Activated CD8-positive, alpha-beta memory T cell treated with anti-CD3 and anti-CD28 coated beads for 36 hours (primary cell): Measurements from ENCODE around the gene CCDC116. TPM values are rescaled to one million over a fixed set of nuclear protein-coding genes. Genes with fewer than 3 reads are reported as not detected.
"Not testable (repeated sequence)": the region's sequence is repeated elsewhere in the genome, so short reads cannot be mapped to it uniquely, and the experiment has no call there.

Experiments
- CTCF ChIA-PET: fragments of 350-600 bp; sonication (Branson Sonifier 250); formaldehyde crosslinking; loops from one replicate; lab custom pipeline; 2021; ENCODE audit warnings: antibody characterized with exemption; lab: Charles Lee
- POLR2A ChIA-PET: fragments of 350-600 bp; sonication (Branson Sonifier 250); formaldehyde crosslinking; loops from one replicate; lab custom pipeline; 2021; ENCODE audit warnings: antibody characterized with exemption; lab: Charles Lee
- total RNA-seq, 2 experiments: library from RNA; stranded (reverse); gene quantifications; one replicate each; pipeline ENCODE4 v1.2.3, GENCODE V29; 2021

The CCDC116 gene, protein sequence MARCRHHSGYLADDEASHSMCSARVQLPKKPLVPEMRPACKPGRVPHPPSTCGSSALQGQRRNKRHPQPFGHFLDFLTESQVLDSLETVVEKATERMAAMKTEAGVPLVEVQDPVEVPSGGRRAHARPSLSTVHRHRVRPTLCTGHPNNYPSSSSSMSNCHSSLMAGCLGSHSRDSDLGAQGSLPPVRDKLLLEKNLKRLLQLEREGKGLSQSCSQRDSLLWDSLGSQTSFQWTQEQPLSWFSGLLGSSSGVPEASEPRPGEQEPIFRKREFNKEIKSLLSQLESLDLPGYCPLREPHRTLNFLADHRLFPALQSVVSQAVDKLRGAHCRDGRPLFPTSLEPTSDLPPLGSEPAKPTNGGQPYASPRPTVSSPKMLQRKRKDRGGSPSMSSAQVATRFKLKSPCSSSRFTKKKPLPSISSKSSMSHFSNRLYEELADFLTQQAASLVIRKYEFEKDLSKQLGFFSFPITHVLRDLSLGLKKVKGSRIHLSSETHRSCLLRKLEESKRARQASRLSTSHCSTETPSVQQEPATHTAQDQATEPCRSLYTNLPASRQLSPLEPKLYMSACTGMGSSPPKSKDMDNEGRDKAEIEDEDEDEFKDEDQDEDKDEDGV
- total RNA-seq, result under 1 TPM; 0.21 to 0.25 TPM

DNA sequence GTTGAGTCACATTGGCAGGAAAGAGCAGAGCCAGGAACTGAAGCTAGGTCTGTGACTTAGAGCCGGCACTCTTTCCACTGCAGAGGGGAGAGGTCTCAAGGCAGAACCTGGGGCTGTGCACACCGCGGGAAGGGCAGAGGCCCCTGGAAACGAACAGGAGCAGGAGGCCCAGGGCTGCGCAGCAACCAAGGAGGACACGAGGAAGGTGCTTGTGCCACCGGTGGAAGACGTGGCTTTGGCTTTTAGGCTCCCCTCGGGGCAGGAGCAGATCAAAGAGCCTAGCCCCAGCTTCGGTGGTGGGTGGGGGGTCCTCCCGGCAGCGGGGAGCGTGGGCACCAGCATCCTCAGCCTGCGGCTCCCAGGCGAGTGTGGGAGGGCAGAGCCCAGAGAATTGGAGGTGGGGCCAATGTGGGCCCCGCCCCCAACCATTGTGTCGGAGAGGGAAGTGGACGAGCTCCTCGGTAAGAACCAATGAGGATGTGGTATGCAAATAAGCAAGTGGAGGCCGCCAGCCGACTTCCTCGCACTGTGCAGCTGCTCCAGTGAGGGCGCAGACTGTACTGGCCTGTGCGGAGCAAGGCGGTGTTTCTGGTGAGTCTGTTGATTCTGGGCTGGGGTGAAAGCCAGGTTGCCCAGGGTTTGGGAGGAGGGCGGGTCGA is at the start of gene CCDC116:
Gene CCDC116 (plus strand): TSS at position 524 of the 659 bp plus-strand sequence. CDS start 422 bp downstream, outside the sequence.
- ChIA-PET CTCF (interaction anchor here (0.8 to 1.3 kb wide), 4 partner anchors 9 to 16 kb away, joined by 3 to 7 read pairs (median 4); partner anchors contain the start of gene SDF2L1), POLR2A (interaction anchor here (1.3 to 7.1 kb wide), 2 partner anchors 10 to 63 kb away, joined by 7 to 84 read pairs; partner anchors contain the start of gene SDF2L1)

DNA sequence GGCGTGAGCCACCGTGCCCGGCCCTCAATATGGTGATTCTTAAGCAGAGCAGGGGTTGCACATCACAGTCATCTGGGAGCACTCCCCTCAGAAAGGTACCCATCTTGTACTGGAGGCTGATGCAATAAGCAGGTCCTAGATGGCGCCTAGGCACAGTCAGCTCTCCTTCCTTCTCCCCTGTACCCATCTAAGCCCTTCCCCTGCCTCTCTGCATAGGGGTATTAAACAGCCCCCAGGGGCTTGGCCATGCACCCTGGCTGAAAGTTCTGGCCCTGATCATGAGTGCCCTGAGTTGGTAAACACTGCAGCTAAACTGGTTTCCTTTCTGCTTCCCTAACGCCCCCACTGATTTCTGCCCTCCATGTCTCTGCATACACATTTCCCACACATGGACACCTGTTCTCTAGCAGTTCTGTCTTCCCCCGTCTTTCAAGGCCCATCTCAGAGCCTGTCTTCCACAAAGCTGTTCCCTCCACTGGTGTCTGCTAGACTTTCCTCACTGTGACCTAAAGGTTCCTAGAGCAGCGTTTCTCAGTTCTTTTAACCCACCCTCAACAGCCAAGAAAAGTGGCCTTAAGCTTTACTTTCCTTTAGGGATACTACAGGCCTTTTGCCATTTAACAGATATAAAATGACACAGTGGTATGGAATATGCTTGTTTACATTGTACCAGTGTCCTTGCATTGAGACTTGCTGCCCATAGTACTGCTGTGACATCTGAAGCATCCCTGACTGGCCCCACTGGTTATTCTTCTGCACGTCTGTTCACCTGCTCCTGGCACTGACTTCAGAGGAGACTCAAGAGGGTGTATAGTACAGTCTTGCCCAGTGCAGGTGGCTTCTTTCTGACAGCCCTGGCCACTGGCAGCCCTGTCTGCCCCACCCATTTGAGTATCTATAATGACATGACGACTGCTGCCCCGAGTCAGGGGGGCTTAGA is 49.5 kb upstream of the CCDC116 start:
- ChIA-PET POLR2A (interaction anchor here (0.6 kb wide), 1 partner anchor 115 kb away, joined by 3 read pairs; no protein-coding TSS in a partner anchor), CTCF (interaction anchor here (0.6 kb wide), 1 partner anchor 19 kb away, joined by 4 read pairs; no protein-coding TSS in a partner anchor)

DNA sequence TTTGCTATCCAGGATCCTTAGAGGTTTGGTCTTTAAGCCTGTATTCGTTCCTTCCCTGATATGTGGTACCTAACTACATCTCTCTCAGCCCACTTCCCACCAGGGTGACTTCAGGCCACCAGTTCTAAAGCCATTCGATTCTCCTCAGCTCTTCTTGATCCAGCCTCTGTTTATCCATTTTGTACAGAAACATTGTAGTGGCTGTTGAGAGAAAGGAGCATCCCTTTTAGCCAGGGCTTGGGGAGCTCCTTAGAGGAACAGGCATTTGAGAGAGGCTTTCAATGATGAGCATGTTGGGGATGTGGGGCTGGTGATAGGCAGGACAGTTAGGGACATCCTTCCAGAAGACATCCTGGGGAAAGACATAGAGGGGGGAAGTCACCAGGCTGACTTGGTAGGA is 47.2 kb upstream of the CCDC116 start:
- POLR2A ChIA-PET, result interaction anchor here (0.5 kb wide), 1 partner anchor 71 kb away, joined by 3 read pairs; no protein-coding TSS in a partner anchor

DNA sequence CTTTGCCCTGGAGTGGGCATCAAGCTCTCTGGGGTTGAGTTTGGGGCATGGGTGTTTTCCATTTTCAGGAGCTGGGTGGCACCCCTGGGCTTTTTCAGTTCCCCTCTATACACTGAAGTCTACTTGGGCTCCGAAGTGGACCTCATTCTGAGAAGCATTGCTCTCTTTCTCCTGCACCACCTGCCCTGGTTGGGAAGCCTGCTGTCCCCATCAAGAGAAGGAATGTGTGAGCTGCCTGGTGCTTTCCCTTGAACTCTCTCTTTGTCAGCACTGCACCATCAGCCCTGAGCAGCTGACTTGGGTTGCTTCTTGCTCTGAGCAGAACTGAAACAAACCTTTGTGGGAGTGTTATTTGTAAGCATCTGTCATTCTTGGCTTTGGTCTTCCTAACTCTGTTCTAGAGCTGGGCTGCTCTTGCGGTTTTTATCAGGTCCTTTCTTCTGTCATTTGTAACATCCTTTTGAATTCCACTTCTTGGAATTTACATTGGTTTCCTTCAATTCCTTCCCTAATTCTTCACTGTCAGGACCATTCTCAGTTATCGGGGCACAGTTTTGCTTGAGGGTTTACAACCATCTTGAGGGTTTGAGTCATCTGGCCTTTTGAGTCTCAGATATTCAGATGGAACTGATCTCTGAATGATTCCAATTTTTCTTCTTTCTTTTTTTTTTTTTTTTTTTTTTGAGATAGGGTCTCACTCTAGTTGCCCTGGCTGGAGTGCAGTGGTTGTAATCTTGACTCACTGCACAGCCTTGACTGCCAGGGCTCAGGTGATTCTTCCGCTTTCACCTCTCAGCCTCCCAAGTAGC is 44.6 kb upstream of the CCDC116 start:
- ChIA-PET POLR2A (interaction anchor here (0.5 to 0.9 kb wide), 3 partner anchors 19 to 55 kb away, joined by 3 to 4 read pairs (median 4); no protein-coding TSS in a partner anchor), CTCF (interaction anchor here (0.7 to 2.0 kb wide), 6 partner anchors 9 to 59 kb away, joined by 3 to 8 read pairs (median 3); no protein-coding TSS in a partner anchor)

More for the DNA sequence above, 47.2 kb upstream of the CCDC116 start:
- CTCF ChIA-PET, result interaction anchor here (2.1 kb wide), 1 partner anchor 56 kb away, joined by 6 read pairs; the partner anchor contains the start of gene SDF2L1

DNA sequence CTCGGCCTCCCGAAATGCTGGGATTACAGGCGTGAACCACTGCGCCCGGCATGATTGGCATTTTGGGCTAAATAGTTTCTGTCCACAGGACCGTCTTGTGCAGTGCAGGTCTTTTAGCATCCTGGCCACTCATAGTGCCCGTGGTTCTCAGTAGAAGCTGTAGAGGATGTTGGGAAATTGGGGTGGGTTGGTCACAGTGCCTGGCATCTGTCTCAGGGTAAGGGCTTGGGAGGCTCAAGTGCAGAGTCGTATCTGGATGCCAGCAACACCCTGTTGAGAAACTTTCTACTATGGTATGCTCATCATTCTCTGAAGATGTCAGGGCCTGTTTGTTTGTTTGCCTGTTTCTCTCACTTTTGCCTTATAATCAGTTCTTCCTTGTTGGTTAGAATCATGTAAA is 43.2 kb upstream of the CCDC116 start:
- POLR2A ChIA-PET, result no interaction called here
- CTCF ChIA-PET, result interaction anchor here (0.7 to 1.4 kb wide), 3 partner anchors 15 to 54 kb away, joined by 3 to 5 read pairs (median 3); no protein-coding TSS in a partner anchor

DNA sequence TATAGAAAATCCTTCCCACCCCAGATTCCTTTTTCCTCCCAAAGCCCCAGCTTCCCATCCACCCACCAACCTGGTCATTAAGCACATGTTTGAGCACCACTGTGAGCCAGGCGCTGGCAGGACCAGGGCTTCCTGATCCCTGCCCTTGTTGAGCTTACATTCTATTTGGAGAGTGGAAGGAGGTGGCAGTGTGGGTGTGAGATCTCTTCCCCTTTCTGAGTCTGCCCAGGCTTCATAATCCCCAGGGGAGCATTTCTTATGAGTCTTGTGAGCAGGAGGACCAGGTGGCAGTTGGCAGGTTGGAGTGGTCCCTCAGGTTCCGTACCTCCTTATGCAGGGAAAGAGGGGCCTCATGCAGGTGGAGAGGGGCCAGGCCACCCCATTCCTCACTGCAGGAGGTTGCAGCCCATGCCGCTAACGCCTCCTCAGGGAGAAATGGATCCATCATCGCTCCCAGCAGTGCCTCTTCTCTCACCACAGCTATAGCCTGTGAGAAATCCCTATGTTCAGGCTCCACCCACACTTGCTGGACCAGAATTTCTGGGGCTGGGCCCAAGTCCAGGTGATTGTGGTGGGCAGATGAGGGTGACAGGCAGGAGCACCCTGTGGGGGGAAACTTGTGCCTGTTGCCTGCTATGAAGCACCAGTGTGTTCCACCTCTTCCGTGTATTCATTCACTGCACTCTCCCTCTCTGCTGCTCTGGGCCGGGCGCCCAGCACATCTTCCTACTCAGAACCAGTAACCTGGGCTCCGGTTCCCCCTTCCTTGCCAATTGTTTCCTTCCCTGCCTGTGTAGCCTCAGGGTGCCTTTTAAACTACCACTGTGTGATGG is 41.5 kb upstream of the CCDC116 start:
- ChIA-PET CTCF (interaction anchor here (1.3 kb wide), 1 partner anchor 37 kb away, joined by 3 read pairs; no protein-coding TSS in a partner anchor), POLR2A (no interaction called here)

DNA sequence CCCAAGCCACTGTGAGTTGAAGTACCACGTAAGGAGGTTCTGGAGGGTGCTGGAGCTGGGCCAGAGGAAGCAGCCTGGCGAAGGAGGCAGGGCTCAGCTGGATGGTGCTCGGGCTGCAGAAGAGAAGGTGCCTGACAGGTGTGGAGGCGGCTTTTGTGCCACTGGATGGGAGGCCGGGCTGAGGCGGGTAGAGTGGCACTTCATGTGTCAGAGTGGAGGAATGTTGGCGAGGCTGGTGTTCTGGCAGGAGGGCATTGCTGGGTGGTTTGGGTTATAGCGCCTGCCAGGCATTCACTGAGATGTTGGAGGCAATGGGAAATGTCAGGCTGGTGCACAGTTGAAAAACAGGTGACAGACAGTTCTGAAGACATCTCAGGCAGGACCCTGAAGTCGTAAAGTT is 40.9 kb upstream of the CCDC116 start:
- POLR2A ChIA-PET, result no interaction called here

DNA sequence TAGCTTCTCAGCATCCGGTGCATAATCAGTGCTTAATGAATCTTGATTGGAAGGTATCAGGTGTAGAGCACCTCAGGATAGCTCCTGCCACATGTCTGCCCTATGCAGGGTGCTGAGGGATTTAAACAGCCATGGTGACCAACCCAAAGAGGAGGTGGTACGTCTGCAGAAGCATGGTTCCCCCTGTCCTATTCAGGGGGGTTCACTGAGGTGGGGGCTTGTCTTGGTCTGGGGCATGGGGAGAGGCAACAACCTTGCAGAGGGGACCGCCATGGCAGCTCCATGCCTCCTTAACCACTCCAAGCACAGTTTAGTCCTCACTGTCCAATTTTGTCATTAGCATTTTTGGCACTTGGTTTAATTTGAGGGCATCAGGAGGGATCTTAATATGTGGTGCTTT is 40.1 kb upstream of the CCDC116 start:
- ChIA-PET CTCF (interaction anchor here (1.4 kb wide), 1 partner anchor 12 kb away, joined by 3 read pairs; no protein-coding TSS in a partner anchor), POLR2A (no interaction called here)

More for the DNA sequence above, 40.9 kb upstream of the CCDC116 start:
- CTCF ChIA-PET, result no interaction called here

DNA sequence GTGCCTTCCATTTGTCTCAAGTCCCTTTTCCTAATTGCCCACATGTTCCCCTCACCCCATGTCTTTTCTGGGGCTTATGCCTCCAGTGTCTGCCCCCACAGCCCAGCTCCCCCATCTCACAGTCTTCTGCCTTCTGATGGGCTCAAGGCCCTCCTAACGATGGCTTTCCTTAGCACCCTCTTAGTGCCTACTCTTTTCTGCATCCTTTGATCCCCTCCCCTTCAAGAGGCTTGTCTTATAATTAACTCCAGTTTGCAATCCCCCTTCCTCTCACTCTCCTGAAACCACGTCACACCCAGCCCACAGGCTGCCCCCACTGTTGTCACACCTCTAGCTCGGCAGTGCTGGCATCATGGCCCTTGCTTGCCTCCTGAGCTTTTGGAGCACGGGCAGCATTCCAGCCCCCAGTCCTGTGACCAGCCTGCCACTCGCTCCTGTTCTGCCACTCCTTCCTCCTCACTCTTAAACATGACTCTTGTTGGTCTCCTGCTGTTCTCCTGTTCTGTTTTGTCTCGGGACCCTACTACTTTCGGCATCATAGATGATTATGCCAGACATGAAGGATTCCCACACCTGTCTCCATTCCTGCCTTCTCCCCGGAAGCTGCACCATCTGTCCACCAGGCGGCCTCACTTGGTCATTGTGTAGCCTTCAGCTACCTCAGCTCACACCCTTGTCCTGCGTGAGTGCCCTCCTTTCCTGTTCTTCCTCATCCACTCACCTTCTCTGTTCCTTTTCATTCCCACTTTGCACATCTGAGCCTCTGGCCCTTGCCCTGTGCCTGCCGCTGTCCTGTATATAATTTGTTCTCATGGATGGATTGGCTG is 38.9 kb upstream of the CCDC116 start:
- ChIA-PET CTCF (interaction anchor here (0.9 to 1.4 kb wide), 2 partner anchors 10 to 53 kb away, joined by 3 read pairs; no protein-coding TSS in a partner anchor), POLR2A (no interaction called here)

DNA sequence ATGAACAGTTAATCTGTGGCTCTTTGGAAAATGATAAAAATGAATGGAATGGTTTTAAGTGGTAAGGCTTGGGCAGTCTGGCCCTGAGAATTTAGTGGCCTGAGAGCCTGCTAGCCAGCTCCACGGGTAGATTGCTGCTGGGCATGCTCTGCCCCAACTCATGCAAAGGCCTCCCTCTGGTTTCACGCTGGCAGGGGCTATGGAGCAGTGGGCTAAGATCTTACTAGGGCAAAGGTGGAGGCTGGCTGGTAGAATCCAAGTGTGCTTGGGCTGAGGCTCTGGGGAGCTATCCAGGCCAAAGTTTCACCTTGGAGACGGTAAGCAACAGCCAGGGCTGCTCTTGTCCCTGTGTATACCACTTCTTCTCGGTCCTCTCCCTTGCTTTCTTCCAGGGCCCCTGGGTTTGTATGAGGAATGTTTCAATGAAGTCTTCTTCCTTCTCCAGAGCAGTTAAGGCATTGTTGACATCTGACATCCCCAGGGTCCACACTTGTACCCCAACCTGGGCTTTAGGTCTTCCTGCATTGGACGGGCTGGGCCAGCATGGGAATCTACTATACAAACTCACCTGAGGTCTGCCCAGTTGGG is 37.6 kb upstream of the CCDC116 start:
- ChIA-PET POLR2A (no interaction called here), CTCF (no interaction called here)

DNA sequence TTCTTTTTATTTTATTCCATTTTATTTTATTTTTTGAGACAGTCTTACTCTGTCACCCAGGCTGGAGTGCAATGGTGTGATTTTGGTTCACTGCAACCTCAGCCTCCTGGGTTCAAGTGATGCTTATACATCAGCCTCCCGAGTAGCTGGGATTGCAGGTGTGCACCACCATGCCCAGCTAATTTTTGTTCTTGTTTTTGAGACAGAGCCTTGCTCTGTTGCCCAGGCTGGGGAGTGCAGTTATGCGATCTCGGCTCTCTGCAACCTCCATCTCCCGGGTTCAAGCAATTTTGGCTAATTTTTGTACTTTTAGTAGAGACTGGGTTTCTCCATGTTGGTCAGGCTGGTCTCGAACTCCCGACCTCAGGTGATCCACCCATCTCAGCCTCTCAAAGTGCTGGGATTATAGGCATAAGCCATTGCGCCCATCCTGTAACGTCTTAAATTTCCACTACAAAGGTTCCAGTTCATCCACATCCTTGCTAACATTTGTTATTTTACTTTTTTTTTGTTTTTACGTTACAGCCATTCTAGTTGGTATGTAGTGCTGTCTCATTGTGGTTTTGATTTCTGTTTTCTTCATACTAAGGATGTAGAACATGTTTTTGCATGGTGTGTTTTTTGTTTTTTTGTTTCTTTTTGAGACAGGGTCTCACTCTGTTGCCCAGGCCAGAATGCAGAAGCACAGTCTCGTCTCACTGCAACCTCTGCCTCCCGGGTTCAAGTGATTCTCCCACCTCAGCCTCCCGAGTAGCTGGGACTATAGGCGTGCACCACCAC is 36.0 kb upstream of the CCDC116 start:
- CTCF ChIA-PET, result interaction anchor here (1.1 to 1.8 kb wide), 2 partner anchors 9 to 28 kb away, joined by 3 to 7 read pairs; no protein-coding TSS in a partner anchor
- POLR2A ChIA-PET, result not testable (repeated sequence)

DNA sequence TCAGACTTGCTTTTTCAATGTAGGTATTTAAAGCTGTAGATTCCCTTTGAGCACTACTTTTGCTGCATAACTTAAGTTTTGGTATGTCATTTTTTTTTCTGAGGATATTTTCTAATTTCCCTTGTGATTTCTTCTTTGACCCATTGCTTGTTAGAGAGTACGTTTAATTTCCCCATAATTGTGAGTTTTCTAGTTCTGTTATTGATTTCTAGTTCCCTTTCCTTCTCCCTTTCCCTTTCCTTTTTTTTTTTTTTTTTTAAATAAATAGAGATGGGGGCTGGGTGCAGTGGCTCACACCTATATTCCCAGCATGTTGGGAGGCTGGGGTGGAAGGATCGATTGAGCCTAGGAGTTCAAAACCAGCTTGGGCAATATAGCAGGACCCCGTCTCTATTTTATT is 34.3 kb upstream of the CCDC116 start:
- POLR2A ChIA-PET, result no interaction called here

DNA sequence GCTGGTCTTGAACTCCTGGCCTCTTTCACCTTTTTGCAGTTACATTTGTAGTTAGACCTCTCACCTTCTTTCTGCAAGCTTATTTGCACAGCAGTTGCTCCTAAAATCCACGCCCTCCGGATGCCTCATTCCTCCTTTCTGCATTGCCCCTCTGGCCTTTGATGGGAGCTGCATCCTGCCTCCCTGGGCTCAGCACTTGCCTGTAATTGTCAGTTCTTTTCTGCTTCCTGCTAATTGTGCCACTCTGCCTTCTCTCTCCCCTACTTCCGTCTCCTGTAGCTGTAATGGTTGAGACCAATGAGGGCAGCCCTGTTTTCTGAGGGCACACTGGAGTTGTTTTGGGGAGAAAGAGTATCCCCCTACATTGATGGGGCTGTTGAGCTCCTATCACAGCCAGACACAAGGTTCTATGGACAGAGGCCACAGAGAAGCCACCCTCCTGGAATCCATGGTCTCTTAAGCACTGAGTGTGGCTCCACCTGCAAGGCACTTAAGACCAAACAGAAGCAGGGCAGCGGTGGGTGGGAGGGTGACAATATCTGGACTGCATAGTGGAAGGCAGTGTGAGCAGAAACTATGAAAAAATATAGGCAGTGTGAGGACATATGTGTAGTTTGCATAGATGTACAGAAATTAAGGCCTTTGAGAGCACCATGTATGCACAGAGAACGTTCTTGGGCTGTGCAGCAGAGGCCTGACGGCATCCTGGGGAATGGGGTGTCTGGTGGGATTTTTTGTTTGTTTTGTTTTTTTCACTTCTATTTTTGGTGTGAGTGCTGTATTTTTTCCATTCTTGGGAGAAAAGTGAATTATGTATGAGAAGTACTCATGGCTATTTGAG is 33.3 kb upstream of the CCDC116 start:
- ChIA-PET POLR2A (no interaction called here), CTCF (interaction anchor here (2.2 kb wide), 1 partner anchor 30 kb away, joined by 6 read pairs; the partner anchor contains the start of gene YDJC)

More for the DNA sequence above, 34.3 kb upstream of the CCDC116 start:
- CTCF ChIA-PET, result interaction anchor here (1.8 to 2.2 kb wide), 2 partner anchors 26 to 31 kb away, joined by 6 to 7 read pairs; partner anchors contain the start of gene YDJC
